Smooth muscle cell (in vitro differentiated cells): Measurements from ENCODE around the gene ACAP3. TPM values are rescaled to one million over a fixed set of nuclear protein-coding genes. Genes with fewer than 3 reads are reported as not detected.

ENCODE experiments used
- DNase-seq: peaks from one replicate; lab custom pipeline; 2025; ENCODE audit not compliant: unreplicated experiment; lab: John Stamatoyannopoulos, UW
- H2AFZ ChIP-seq: fragments of 200-600 bp; sonication (generic); 2 replicates; pipeline ENCODE4 v1.6.0; 2016; ENCODE audit warnings: antibody characterized with exemption, low read depth, mild to moderate bottlenecking
- H3F3A ChIP-seq: fragments of 200-600 bp; sonication (generic); 2 replicates; pipeline ENCODE4 v1.6.0; 2017; ENCODE audit warnings: antibody characterized with exemption, low read depth
- H3K27ac ChIP-seq: fragments of 200-600 bp; sonication (generic); 2 replicates; pipeline ENCODE4 v1.5.1; 2016; ENCODE audit warnings: low read depth, mild to moderate bottlenecking
- H3K27me3 ChIP-seq: fragments of 200-600 bp; sonication (generic); 2 replicates; pipeline ENCODE4 v1.6.1; 2016; ENCODE audit warnings: low read depth, mild to moderate bottlenecking
- H3K36me3 ChIP-seq: fragments of 200-600 bp; sonication (generic); 2 replicates; pipeline ENCODE4 v1.5.1; 2016; ENCODE audit warnings: low read depth
- H3K4me1 ChIP-seq: fragments of 200-600 bp; sonication (generic); 2 replicates; pipeline ENCODE4 v1.5.1; 2016; ENCODE audit warnings: low read depth
- H3K4me2 ChIP-seq: fragments of 200-600 bp; sonication (generic); 2 replicates; pipeline ENCODE4 v1.6.0; 2016; ENCODE audit warnings: mild to moderate bottlenecking
- H3K4me3 ChIP-seq: fragments of 200-600 bp; sonication (generic); 2 replicates; pipeline ENCODE4 v1.5.1; 2016; ENCODE audit warnings: mild to moderate bottlenecking
- H3K79me2 ChIP-seq: fragments of 200-600 bp; sonication (generic); 2 replicates; pipeline ENCODE4 v1.6.0; 2016; ENCODE audit warnings: low read depth, mild to moderate bottlenecking
- H3K9ac ChIP-seq: fragments of 200-600 bp; sonication (generic); 2 replicates; pipeline ENCODE4 v1.6.0; 2016; ENCODE audit warnings: low read depth
- H3K9me3 ChIP-seq: fragments of 200-600 bp; sonication (generic); replicated peaks from 2 replicates; pipeline ENCODE4 v1.5.1; 2016; ENCODE audit warnings: low read depth
- H4K20me1 ChIP-seq: fragments of 200-600 bp; sonication (generic); 2 replicates; pipeline ENCODE4 v1.6.0; 2016; ENCODE audit warnings: low read depth
- CTCF ChIP-seq: fragments of 200-600 bp; sonication (generic); IDR thresholded peaks from 2 replicates; pipeline ENCODE4 v1.5.1; 2017; ENCODE audit warnings: borderline replicate concordance, mild to moderate bottlenecking, antibody characterized with exemption; ENCODE audit not compliant: insufficient read depth, poor library complexity, severe bottlenecking
- WGBS: methylation state at CpG from one replicate; pipeline ENCODE4 v1.1.7; 2016; ENCODE audit warnings: low lambda C conversion rate; 5-methylcytosine and 5-hydroxymethylcytosine counted together
- polyA plus RNA-seq: library from polyadenylated mRNA; unstranded; fragments of >200 nt; fragmentation: Nextera tagmentation; extraction: Ambion mirVana; gene quantifications from 2 replicates; pipeline ENCODE4 v1.2.1, GENCODE V29; 2016
- total RNA-seq: library from RNA; depleted of rRNA; stranded (reverse); fragments of >200 nt; gene quantifications from 2 replicates; pipeline ENCODE4 v1.2.3, GENCODE V29; 2014

The ACAP3 gene
- total and polyA plus RNA-seq, 2 experiments from 2014 or later = 29.9 to 63.9 TPM

- H3K9ac ChIP-seq = no peak overlapping the region
- no peaks in the 10 kb centered on the region for H4K20me1 ChIP-seq
- no peak overlapping the region for H3K4me3 ChIP-seq
- no peak overlapping the region for H2AFZ ChIP-seq
- H3F3A ChIP-seq = no peaks in the 10 kb centered on the region
- no peaks in the 10 kb centered on the region for H3K27me3 ChIP-seq
- no peaks in the 10 kb centered on the region for H3K9me3 ChIP-seq
- no peaks in the 10 kb centered on the region for H3K4me1 ChIP-seq
- WGBS = 91% methylated on average over 43 of the region's 50 CpGs
- DNase-seq = no peak
- TF ChIP-seq CTCF = no peak
- no peak overlapping the region for H3K4me2 ChIP-seq
- no peaks in the 10 kb centered on the region for H3K79me2 ChIP-seq
- no peak overlapping the region for H3K27ac ChIP-seq
- no peaks in the 10 kb centered on the region for H3K36me3 ChIP-seq
Measured at GRCh38 chr1:1286313-1287261, 21.1 kb downstream of the ACAP3 start.

DNA sequence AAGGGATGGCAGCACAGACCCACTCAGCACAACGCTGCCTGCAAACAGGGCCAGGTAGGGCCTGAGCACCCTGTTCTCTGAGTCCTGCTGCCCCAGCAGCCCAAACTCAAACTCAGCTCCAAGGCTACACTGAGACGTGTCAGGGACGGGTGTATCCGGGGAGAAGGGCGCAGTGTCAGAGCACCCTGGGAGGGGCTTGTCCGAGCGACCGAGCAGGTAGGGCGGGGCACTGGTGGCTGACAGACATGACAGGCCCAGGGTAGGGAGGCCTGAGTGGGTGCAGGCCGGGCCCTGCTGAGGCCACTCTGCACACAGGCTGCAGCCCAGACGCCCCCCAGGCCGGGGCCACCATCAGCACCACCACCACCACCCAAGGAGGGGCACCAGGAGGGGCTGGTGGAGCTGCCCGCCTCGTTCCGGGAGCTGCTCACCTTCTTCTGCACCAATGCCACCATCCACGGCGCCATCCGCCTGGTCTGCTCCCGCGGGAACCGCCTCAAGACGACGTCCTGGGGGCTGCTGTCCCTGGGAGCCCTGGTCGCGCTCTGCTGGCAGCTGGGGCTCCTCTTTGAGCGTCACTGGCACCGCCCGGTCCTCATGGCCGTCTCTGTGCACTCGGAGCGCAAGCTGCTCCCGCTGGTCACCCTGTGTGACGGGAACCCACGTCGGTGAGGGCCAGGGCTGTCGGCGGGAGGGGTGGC, 22.0 kb downstream of the ACAP3 start:
- Histone ChIP-seq H3K4me2 (no peak overlapping the region), H3K36me3 (no peaks in the 10 kb centered on the region), H3K9ac (no peak overlapping the region), H4K20me1 (no peaks in the 10 kb centered on the region), H3K4me1 (no peaks in the 10 kb centered on the region), H3K27me3 (no peaks in the 10 kb centered on the region), H3K4me3 (no peak overlapping the region), H3K79me2 (no peaks in the 10 kb centered on the region), H3K9me3 (no peaks in the 10 kb centered on the region), H3K27ac (no peak overlapping the region), H2AFZ (no peak overlapping the region), H3F3A (no peaks in the 10 kb centered on the region)
- 90% methylated on average over 34 of the region's 37 CpGs for WGBS
- no peak for TF ChIP-seq CTCF
- DNase-seq = no peak

DNA sequence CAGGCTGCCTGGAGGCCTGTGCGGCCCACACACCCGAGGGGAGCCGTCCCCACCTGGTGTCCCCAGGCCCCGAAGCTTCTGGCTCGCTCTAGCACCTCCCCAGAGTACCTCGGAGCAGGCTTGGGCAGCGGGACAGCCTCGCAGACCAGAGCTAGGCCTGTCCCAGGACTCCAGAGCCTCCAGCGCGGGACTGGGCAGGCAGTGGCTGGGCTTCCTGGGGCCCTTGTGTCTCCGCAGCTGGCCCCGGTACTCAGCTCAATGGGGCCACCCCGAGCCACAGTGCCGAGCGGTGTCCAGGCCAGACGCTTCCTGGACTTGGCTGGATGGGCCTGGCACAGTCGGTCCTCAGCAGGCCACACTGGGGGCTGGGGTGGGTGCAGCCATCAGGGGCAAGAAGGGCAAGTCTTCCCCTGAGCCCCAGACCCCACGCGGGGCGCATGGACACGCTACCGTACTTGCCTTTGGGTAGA, 22.6 kb downstream of the ACAP3 start:
- no peak for DNase-seq
- H3K9me3 ChIP-seq = no peaks in the 10 kb centered on the region
- 89% methylated on average over 22 of the region's 22 CpGs for WGBS

More for the DNA sequence above, 22.6 kb downstream of the ACAP3 start:
- no peak overlapping the region for H3K4me3 ChIP-seq
- H3K4me1 ChIP-seq = no peaks in the 10 kb centered on the region
- no peak overlapping the region for H2AFZ ChIP-seq
- H3F3A ChIP-seq = no peaks in the 10 kb centered on the region
- TF ChIP-seq CTCF = no peak
- no peak overlapping the region for H3K4me2 ChIP-seq
- H3K79me2 ChIP-seq = no peaks in the 10 kb centered on the region
- H3K36me3 ChIP-seq = no peaks in the 10 kb centered on the region
- no peaks in the 10 kb centered on the region for H3K27me3 ChIP-seq
- no peak overlapping the region for H3K9ac ChIP-seq
- H4K20me1 ChIP-seq = no peaks in the 10 kb centered on the region
- H3K27ac ChIP-seq = no peak overlapping the region
